SK-N-SH treated with all-trans-retinoic acid at 6 μM for 48 hours (cell line): ENCODE results near the gene TNNI3K.

Experiments
- ATAC-seq: fragments of 200-7000 bp; cut with Tn5 transposase; 3 replicates; pipeline ENCODE4 v1.9.1; 2020; ENCODE audit warnings: mild to moderate bottlenecking, moderate library complexity
- ARNTL ChIP-seq: fragments of 450-650 bp; formaldehyde crosslinking; IDR thresholded peaks from 2 replicates; pipeline ENCODE4 v1.5.0; 2020; ENCODE audit warnings: low read depth, mild to moderate bottlenecking, moderate library complexity, borderline replicate concordance
- BACH2 ChIP-seq: fragments of 250-450 bp; sonication (Bioruptor Pico); IDR thresholded peaks from 2 replicates; pipeline ENCODE4 v1.9.0; 2021; ENCODE audit warnings: mild to moderate bottlenecking, borderline replicate concordance
- CREB5 ChIP-seq: fragments of 250-450 bp; sonication (Bioruptor Pico); IDR thresholded peaks from 2 replicates; pipeline ENCODE4 v1.5.1; 2020; ENCODE audit warnings: low read depth, mild to moderate bottlenecking, moderate library complexity
- CSDC2 ChIP-seq: fragments of 250-450 bp; sonication (Bioruptor Pico); IDR thresholded peaks from 2 replicates; pipeline ENCODE4 v1.5.0; 2020; ENCODE audit warnings: mild to moderate bottlenecking, moderate library complexity
- CSRNP3 ChIP-seq: fragments of 250-450 bp; sonication (Bioruptor Pico); IDR thresholded peaks from 2 replicates; pipeline ENCODE4 v1.5.1; 2021; ENCODE audit warnings: mild to moderate bottlenecking, moderate library complexity
- ESRRG ChIP-seq: fragments of 250-450 bp; sonication (Bioruptor Pico); IDR thresholded peaks from 2 replicates; pipeline ENCODE4 v1.6.1; 2021; ENCODE audit warnings: mild to moderate bottlenecking
- ISL1 ChIP-seq: fragments of 250-450 bp; sonication (Bioruptor Pico); IDR thresholded peaks from 2 replicates; pipeline ENCODE4 v2.1.2; 2022; ENCODE audit warnings: mild to moderate bottlenecking, moderate library complexity
- OSR1 ChIP-seq: fragments of 250-450 bp; sonication (Bioruptor Pico); IDR thresholded peaks from 2 replicates; pipeline ENCODE4 v1.8.0; 2022; ENCODE audit warnings: moderate library complexity, mild to moderate bottlenecking, inconsistent platforms
- PATZ1 ChIP-seq: fragments of 250-450 bp; sonication (Bioruptor Pico); IDR thresholded peaks from 2 replicates; pipeline ENCODE4 v1.8.0; 2020; ENCODE audit warnings: mild to moderate bottlenecking, moderate library complexity, borderline replicate concordance
- POU6F1 ChIP-seq: fragments of 250-450 bp; sonication (Bioruptor Pico); IDR thresholded peaks from 2 replicates; pipeline ENCODE4 v1.8.0; 2021; ENCODE audit warnings: low read depth, mild to moderate bottlenecking, moderate library complexity, borderline replicate concordance
- PPARA ChIP-seq: fragments of 250-450 bp; sonication (Bioruptor Pico); IDR thresholded peaks from 2 replicates; pipeline ENCODE4 v1.5.0; 2020; ENCODE audit warnings: mild to moderate bottlenecking, borderline replicate concordance
- RARB ChIP-seq: fragments of 250-450 bp; sonication (Bioruptor Pico); IDR thresholded peaks from 2 replicates; pipeline ENCODE4 v1.8.0; 2021; ENCODE audit warnings: mild to moderate bottlenecking, moderate library complexity
- SNAI2 ChIP-seq: fragments of 250-450 bp; sonication (Bioruptor Pico); IDR thresholded peaks from 2 replicates; pipeline ENCODE4 v1.5.0; 2020; ENCODE audit warnings: mild to moderate bottlenecking, moderate library complexity
- TCF4 ChIP-seq: fragments of 250-450 bp; sonication (Bioruptor Pico); IDR thresholded peaks from 2 replicates; pipeline ENCODE4 v1.8.0; 2021; ENCODE audit warnings: mild to moderate bottlenecking, moderate library complexity, borderline replicate concordance
- TOX ChIP-seq: fragments of 250-450 bp; sonication (Bioruptor Pico); IDR thresholded peaks from 2 replicates; pipeline ENCODE4 v1.8.0; 2021; ENCODE audit warnings: mild to moderate bottlenecking, moderate library complexity, borderline replicate concordance
- TSHZ2 ChIP-seq: fragments of 250-450 bp; sonication (Bioruptor Pico); IDR thresholded peaks from 2 replicates; pipeline ENCODE4 v1.5.0; 2020; ENCODE audit warnings: mild to moderate bottlenecking, moderate library complexity
- ZC3H10 ChIP-seq: fragments of 250-450 bp; sonication (Bioruptor Pico); IDR thresholded peaks from 2 replicates; pipeline ENCODE4 v1.5.1; 2021; ENCODE audit warnings: mild to moderate bottlenecking, moderate library complexity
- ZFP3 ChIP-seq: fragments of 250-450 bp; sonication (Bioruptor Pico); IDR thresholded peaks from 2 replicates; pipeline ENCODE4 v1.5.0; 2020; ENCODE audit warnings: mild to moderate bottlenecking, moderate library complexity
- ZFP30 ChIP-seq: fragments of 450-650 bp; formaldehyde crosslinking; IDR thresholded peaks from 2 replicates; pipeline ENCODE4 v1.5.0; 2022; ENCODE audit warnings: mild to moderate bottlenecking, moderate library complexity
- ZNF565 ChIP-seq: fragments of 450-650 bp; formaldehyde crosslinking; conservative IDR thresholded peaks from 2 replicates; pipeline ENCODE4 v1.5.0; 2020; ENCODE audit warnings: low read depth, mild to moderate bottlenecking, moderate library complexity
- ZNF70 ChIP-seq: fragments of 450-650 bp; formaldehyde crosslinking; IDR thresholded peaks from 2 replicates; pipeline ENCODE4 v1.5.0; 2020; ENCODE audit warnings: mild to moderate bottlenecking, moderate library complexity
- ZNF8 ChIP-seq: fragments of 450-650 bp; formaldehyde crosslinking; IDR thresholded peaks from 2 replicates; pipeline ENCODE4 v1.5.0; 2020; ENCODE audit warnings: mild to moderate bottlenecking, moderate library complexity

TNNI3K gene

GRCh38 chr1:74571493-74571800, 336.3 kb downstream of the TNNI3K start (continued):
- TF ChIP-seq ARNTL (CRISPR knock-in tag) (no peak), ISL1 (CRISPR knock-in tag) (no peak), PATZ1 (CRISPR knock-in tag) (no peak), ZC3H10 (no peak), ZFP30 (CRISPR knock-in tag) (no peak)

GRCh38 chr1:74571891-74572290, 336.7 kb downstream of the TNNI3K start:
- ATAC-seq, result peak; percentile 56
- TF ChIP-seq SNAI2, result no peak
- TF ChIP-seq ZFP3, result no peak
- no peak for TF ChIP-seq CSDC2
- TF ChIP-seq ZNF8 (CRISPR knock-in tag), result no peak
- no peak for TF ChIP-seq PPARA (CRISPR knock-in tag)
- TF ChIP-seq PATZ1 (CRISPR knock-in tag), result no peak
- no peak for TF ChIP-seq ZNF565 (CRISPR knock-in tag)
- TF ChIP-seq CREB5, result no peak
- no peak for TF ChIP-seq TOX (CRISPR knock-in tag)
- TF ChIP-seq ISL1 (CRISPR knock-in tag), result no peak
- TF ChIP-seq ARNTL (CRISPR knock-in tag), result no peak
- TF ChIP-seq POU6F1 (CRISPR knock-in tag), result no peak
- no peak for TF ChIP-seq CSRNP3 (CRISPR knock-in tag)
- TF ChIP-seq ZFP30 (CRISPR knock-in tag), result no peak
- no peak for TF ChIP-seq BACH2
- TF ChIP-seq OSR1, result no peak
- TF ChIP-seq ESRRG (CRISPR knock-in tag), result no peak
- TF ChIP-seq TCF4 (CRISPR knock-in tag), result no peak
- no peak for TF ChIP-seq TSHZ2 (CRISPR knock-in tag)

- TF ChIP-seq ZC3H10 (no peak), RARB (no peak), ZNF70 (CRISPR knock-in tag) (no peak), ZFP3 (no peak), CSDC2 (no peak), CSRNP3 (CRISPR knock-in tag) (no peak), ZFP30 (CRISPR knock-in tag) (no peak)
- ATAC-seq, result no peak
Observed at GRCh38 chr1:74578101-74578500, 342.9 kb downstream of the TNNI3K start.
